Measurements from ENCODE around the gene EML4.
A peak's percentile ranks its signal among the peaks of the same experiment; 100 is the strongest.

The EML4 gene

DNA sequence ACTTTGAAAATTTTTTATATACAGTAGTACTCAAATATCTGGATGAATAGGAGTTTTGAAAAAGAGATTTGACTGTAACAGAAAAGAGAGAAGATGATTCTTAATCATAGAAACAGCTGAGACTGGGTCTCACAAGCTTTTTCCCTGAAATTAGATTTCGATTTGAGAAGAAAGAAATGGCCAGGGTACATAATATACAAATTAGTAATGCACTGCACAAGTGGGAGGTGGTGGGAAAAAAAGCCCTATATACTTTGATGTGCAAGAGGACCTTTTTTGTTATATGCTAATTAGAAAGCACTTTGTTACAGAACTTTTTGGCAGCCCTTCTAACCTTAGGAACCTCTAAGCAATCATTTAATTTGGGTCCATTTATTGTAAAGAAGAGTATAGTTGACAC, 62.9 kb downstream of the EML4 start:
- Histone ChIP-seq H3K27me3 (no peaks in the 10 kb centered on the region), H3K4me1 (no peaks in the 10 kb centered on the region), H3K36me3 (no peaks in the 10 kb centered on the region), H3K9me3 (no peaks in the 10 kb centered on the region), H3K27ac (no peak overlapping the region), H3K4me3 (no peak overlapping the region)
- intact Hi-C loops (cut with DNase I; ENCODE audit: low total_unique reads), result no loop called here
- no peak for TF ChIP-seq CTCF (IDR thresholded peaks at IDR 0.05)
- DNase-seq, result no peak

DNA sequence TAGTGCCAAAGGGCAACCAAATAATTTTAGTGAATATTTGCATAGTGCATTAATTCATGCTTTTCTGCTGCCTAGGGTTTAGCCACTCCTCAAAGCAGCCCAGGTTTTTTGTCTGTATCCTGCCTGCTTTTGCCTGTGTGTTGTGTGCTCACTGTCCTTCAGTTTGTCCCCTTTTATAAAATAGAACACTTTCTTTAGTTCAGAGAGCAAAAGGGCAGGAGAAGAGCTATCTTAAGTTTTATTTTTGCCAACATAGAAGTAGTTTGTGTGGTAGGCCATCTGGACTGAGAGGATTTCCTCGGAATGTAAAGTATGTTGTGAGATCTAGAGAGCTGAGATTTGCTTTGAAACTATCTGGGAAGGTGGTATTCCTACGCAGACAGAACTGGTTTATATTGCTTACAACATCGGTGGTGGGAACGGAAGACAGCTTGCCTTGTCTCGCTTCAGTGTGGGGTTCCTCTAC, 64.9 kb downstream of the EML4 start:
- no peak for TF ChIP-seq CTCF (IDR thresholded peaks at IDR 0.05)
- intact Hi-C loops (cut with DNase I; ENCODE audit: low total_unique reads), result loop anchor here (2.0 kb wide), 1 partner anchor 137 kb away; no protein-coding TSS in a partner anchor
- Histone ChIP-seq H3K27ac (no peak overlapping the region), H3K4me3 (no peak overlapping the region), H3K36me3 (no peaks in the 10 kb centered on the region), H3K9me3 (no peaks in the 10 kb centered on the region), H3K4me1 (no peaks in the 10 kb centered on the region), H3K27me3 (no peaks in the 10 kb centered on the region)
- no peak for DNase-seq

DNA sequence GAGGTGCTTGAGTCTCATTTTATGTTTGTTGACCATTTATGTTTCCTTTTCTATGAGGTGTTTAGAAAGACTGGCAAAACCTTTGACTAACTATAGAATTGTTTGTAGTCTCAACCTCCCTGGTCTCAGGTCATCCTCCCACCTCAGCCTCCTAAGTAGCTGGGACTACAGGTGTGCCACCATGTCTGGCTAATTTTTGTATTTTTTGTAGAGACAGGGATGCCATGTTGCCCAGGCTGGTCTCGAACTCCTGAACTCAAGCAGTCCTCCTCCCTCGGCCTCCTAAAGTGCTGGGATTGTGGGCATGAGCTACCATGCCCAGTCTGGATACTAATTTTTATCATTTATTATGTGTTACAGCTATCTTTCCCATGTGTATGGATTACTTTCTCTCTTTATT, 67.8 kb downstream of the EML4 start:
- DNase-seq, result no peak
- Histone ChIP-seq H3K27ac (no peak overlapping the region), H3K4me3 (no peak overlapping the region), H3K27me3 (no peaks in the 10 kb centered on the region), H3K4me1 (no peaks in the 10 kb centered on the region), H3K36me3 (no peaks in the 10 kb centered on the region), H3K9me3 (no peaks in the 10 kb centered on the region)
- no peak for TF ChIP-seq CTCF (IDR thresholded peaks at IDR 0.05)
- intact Hi-C loops (cut with DNase I; ENCODE audit: low total_unique reads), result no loop called here

GRCh38 chr2:42238644-42239288, 69.6 kb downstream of the EML4 start:
- H3K4me1 ChIP-seq, result no peaks in the 10 kb centered on the region
- DNase-seq, result no peak
- H3K27me3 ChIP-seq, result no peaks in the 10 kb centered on the region
- no peaks in the 10 kb centered on the region for H3K36me3 ChIP-seq
- intact Hi-C loops (cut with DNase I; ENCODE audit: low total_unique reads), result no loop called here
- no peak overlapping the region for H3K4me3 ChIP-seq
- TF ChIP-seq CTCF (IDR thresholded peaks at IDR 0.05), result peak; percentile 40 to 45
- H3K27ac ChIP-seq, result no peak overlapping the region
- no peaks in the 10 kb centered on the region for H3K9me3 ChIP-seq

DNA sequence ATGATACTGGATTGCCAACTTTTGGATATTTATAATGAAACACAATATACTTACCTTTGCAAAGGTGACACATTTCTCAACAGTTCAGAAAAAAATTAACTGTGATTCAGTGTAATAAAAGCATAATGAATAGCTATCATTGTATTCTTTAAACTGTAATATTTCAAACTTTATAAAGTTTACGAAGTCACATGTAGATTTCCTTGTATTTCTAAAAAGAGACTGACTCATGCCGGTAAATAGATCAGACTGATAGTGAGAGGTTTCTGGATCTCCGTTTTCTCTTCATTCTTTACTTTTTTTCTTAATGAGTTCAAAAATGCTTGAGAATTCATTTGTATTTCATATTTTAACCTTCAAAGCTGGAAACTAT, 70.1 kb downstream of the EML4 start:
- DNase-seq, result no peak
- Histone ChIP-seq H3K27ac (no peak overlapping the region), H3K4me3 (no peak overlapping the region), H3K36me3 (no peaks in the 10 kb centered on the region), H3K9me3 (no peaks in the 10 kb centered on the region), H3K4me1 (no peaks in the 10 kb centered on the region), H3K27me3 (no peaks in the 10 kb centered on the region)
- TF ChIP-seq CTCF (IDR thresholded peaks at IDR 0.05), result no peak
- intact Hi-C loops (cut with DNase I; ENCODE audit: low total_unique reads), result no loop called here

GRCh38 chr2:42239811-42240210, 70.7 kb downstream of the EML4 start:
- H3K27ac ChIP-seq, result no peak overlapping the region
- H3K4me1 ChIP-seq, result no peaks in the 10 kb centered on the region
- H3K27me3 ChIP-seq, result no peaks in the 10 kb centered on the region
- no peaks in the 10 kb centered on the region for H3K36me3 ChIP-seq
- no peak for TF ChIP-seq CTCF (IDR thresholded peaks at IDR 0.05)
- H3K9me3 ChIP-seq, result no peaks in the 10 kb centered on the region
- intact Hi-C loops (cut with DNase I; ENCODE audit: low total_unique reads), result no loop called here
- H3K4me3 ChIP-seq, result no peak overlapping the region
- DNase-seq, result no peak
